Renal cortical epithelial cell (primary cell): ENCODE measurements around the gene PARP2. TPM values are rescaled to one million over a fixed set of nuclear protein-coding genes. Genes with fewer than 3 reads are reported as not detected.
"Not testable (repeated sequence)": the region's sequence is repeated elsewhere in the genome, so short reads cannot be mapped to it uniquely, and the experiment has no call there.

ENCODE experiments used
- DNase-seq: peaks from one replicate; pipeline ENCODE4 v3.0.0-alpha.2; 2011; ENCODE audit warnings: low read depth
- total RNA-seq: library from RNA; depleted of rRNA; stranded (reverse); fragments of >200 nt; gene quantifications from 2 replicates; pipeline ENCODE4 v1.2.3, GENCODE V29; 2014

PARP2 gene
- total RNA-seq, 1 donor from 2014 or later = 12.6 TPM

DNA sequence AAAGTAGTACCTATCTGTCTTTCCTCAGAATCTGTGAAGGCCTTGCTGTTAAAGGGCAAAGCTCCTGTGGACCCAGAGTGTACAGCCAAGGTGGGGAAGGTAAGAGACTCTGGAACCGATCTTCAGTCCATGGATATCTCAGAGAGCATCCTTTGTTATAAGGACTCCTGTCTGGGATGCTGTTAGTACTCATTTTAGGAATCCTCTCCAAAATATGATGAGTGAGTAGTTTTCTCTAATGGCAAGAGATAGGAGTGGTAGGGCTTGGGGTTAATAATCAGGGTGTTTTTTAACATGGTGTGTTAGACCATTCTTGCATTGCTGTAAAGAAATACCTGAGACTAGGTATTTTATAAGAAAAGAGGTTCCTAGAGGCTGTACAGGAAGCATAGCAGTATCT, 1.9 kb downstream of the PARP2 start:
- DNase-seq = no peak

DNA sequence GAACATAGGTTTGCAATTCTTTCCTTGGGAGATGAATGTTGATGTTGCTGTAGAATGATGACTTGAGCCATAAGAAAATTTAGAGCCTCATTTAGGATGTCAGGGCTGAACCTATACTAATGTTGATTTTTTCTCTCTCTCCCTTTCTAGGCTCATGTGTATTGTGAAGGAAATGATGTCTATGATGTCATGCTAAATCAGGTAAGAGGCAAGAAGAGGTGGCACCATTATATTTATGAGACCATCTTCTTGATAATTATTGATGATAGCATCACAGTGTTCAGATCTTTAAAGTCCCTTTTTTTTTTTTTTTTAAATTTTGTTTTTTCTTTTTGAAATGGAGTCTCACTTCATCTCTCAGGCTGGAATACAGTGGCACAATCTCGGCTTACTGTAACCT, 3.3 kb downstream of the PARP2 start:
- DNase-seq = no peak

DNA sequence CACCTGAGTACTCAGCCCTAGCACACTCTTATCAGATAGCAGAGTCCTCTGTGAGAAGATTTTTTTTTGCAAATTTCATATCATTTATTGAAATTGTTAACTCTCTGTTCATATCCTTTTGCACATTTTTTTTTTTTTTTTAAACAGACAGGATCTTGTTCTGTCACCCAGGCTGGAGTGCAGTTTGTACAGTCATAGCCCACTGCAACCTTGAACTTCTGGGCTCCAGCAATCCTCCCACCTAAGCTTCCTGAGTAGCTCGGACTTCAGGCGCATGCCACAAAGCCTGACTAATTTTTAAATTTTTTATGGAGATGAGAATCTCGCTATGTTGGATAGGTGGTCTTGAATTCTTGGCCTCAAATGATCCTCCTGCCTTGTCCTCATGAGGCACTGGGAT, 4.3 kb downstream of the PARP2 start:
- no peak for DNase-seq

DNA sequence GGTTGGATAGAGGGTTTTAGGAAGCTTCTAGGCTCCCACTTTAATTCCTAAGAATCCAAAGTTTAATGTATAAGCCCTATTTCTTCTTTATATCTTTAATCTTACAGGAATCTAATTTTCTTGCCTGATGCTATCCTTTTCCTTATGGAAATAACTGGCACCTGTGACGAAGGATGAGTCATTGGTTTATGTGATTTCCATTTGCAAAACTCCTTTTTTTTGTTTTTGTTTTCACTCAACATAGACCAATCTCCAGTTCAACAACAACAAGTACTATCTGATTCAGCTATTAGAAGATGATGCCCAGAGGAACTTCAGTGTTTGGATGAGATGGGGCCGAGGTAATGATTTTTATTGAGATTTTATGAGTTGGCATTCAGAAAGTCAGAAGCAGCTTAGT, 6.8 kb downstream of the PARP2 start:
- DNase-seq = no peak

DNA sequence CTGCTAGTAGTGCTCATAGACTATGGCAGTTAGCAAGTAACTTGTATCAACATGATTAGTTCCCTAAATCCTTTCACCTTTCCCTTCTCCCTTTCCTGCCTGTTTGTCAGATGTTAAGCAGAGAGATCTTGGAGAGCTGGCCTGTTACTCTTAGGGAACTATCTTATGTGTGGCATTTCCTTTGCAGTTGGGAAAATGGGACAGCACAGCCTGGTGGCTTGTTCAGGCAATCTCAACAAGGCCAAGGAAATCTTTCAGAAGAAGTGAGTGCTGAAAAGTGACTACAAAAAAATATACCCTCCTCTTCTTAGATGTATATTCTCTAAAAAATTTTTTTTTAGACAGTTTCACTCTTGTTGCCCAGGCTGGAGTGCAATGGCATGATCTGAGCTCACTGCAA, 7.4 kb downstream of the PARP2 start:
- peak; percentile 13 for DNase-seq

DNA sequence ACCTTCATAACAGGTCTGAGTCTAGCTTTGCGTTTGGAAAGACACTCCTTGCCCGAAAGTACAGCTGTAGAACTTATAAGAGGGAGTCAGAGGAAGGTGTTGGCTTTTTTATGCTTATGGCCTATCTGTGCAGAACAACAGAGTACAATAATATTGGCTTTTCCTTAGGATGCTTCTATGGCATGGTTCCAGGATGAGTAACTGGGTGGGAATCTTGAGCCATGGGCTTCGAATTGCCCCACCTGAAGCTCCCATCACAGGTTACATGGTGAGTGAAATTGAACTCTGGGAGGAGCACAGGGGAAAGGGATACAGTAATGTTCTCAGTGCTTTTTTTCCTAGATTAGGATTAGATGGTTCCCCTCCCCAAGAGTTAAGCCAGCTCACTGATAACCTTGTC, 13.0 kb downstream of the PARP2 start:
- no peak for DNase-seq

DNA sequence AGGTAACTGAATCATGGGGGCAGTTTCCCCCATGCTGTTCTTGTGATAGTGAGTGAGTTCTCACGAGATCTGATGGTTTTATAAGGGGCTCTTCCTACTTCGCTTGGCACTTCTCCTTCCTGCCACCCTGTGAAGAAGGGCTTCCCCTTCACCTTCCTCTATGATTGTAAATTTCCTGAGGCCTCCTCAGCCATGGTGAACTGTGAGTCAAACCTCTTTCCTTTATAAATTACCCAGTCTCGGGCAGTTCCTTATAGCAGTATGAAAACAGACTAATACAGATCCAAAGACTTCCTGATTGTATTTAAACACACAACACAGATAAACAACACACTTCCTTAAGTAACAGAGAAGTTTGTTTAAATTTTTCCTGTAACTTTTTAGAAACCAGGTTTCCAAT, 15.0 kb downstream of the PARP2 start:
- not testable (repeated sequence) for DNase-seq

DNA sequence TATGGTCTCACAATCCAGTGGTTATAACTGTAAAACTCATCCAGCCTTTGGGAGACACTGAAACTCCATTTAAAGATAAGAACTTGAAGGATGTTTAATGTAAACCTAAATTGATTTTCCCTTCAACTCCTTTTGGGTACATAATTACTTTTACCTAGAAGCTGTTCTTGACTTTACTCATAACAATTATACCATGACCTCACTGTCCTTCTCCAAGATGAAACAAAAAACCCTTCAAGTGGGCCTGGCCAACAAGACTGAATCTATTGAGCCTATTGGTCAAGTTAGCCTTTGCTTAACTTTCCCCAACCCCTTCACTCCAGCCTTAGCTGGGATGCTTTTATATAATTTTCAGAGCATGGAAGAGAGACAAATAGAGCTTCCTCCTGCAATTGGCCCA, 22.5 kb downstream of the PARP2 start:
- DNase-seq = no peak

DNA sequence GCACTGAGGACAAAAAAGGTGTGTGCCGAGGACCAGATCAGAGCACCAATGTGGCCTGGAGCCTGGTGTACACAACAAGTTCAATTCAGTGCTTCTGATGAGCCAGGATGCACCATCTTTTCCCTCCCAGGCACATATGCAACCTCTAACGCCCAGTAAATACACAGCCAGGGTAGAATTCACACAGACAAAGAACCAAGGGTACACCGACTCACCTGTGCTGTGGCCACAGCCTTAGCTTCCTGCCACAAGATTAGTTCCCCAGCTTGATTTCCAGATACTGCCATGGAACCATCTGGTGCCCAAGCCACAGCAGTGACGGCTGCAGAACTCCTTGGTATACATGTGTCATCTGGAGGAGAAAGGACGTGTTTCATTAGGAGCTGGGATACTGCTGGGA, 29.4 kb downstream of the PARP2 start:
- DNase-seq = no peak

DNA sequence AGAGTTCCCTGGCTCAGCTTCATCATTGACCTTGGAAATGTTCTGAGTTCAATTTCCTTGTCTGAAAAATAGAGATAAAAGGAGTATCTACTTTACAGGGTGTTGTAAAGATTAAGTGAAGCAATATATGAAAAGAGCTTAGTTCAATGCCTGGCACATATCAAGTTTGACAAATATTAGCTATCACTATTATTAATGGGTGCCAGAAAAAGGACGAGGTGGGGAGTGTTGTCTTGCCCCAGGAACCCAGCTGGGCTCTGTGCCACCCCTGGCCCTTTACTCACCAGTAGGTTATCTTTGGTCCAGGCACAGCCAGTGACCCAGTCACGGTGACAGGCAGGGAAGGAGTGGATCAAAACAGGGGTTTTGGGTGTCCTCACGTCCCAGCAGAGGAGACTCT, 32.0 kb downstream of the PARP2 start:
- no peak for DNase-seq

DNA sequence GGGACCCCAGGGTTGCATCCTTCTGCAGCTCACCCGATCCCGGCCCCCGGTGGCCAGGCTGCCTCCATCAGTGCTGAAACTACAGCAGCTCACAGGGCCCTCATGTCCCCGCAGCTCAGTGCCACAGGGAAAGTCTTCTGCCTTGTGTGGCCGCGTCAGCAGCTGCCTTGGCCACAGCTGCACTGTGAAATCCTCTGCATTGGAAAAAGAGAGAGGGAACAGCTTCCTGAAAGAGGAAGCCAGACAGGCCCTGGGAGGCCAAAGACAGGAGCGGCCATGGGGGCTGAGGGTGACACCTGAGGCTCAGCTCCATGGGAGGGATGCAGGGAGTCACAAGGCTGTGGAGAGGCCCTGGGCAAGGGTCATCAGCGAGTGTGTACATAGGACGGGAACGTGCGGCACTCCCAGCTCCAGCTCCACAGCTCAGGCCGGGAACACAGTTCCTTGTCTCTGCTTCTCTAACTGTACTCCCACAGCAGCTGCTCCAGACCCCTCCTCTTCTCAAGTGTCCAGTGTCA, 32.7 kb downstream of the PARP2 start:
- DNase-seq = no peak

DNA sequence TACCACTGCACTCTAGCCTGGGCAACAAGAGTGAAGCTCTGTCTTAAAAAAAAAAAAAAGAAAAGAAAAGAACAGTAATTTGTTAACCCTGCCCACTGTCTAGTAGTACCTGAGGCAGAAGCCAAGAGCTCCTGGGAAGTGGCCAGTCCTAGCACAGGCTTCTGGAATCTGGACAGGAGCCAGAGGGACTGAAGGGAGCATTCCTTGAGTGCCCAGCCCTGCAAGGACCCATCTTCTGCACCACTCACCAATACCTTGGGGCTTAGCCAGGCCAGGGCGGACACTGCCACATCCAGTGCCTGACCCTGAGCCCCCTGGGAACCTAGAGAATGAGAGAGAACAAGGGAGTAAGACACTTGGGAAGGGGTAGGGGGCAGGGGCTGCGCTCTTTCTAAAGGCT, 33.7 kb downstream of the PARP2 start:
- no peak for DNase-seq

DNA sequence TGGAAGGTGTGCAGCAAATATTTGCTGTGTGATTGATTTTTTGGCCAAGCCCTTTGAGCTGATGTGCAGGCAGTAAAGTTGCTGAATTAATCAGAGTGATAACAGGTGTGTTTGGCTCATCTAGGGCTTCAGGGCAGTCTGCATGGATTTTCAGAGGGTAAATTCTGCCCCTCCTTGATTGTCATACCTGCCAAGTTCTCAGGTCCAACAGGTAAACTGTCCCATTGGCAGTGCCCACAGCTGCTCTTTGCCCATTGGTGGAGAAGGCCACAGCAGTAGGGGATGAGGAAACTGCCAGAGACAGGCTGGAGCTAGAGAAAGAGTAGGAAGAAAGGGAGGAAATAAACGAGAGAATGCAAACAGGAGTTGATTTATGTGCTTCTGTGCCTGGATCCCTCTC, 36.3 kb downstream of the PARP2 start:
- no peak for DNase-seq

DNA sequence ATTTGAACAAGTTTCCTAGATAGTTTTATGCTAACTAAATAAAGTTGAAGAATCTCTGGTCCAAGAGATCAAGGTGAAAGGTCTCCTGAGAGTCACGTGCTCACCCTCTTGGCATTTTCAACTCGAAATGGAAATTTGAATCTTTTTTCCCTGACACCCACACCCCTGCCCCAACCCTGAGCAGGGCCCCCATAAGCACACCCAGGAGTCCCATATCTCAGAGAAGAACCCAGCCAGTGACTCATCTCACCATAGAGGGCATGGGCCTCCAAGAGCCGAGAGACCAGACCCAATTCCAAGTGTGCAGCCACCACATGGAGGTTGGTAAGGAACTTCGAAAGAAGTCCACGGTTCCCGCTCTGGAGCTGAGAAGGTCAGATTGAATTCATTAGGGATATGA, 37.2 kb downstream of the PARP2 start:
- no peak for DNase-seq

DNA sequence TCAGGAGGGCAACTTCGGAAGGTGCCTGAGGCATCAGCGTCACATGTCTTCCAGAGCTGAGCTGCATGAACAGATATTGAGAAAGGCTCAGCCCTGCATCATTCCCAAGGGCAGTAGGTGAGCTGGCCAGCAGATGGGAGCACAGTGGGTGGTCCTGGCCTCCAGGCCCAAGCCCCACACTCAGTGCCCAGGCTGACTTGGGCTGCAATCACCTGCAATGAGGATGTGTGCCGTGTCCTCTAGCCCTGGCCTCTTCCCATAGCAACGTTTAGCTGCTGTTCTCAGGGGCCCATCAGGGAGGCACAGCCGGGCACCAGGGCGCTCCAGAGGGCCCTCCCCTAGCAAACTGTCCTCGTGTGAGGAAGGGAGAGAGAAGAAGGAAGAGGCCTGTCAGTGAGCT, 37.9 kb downstream of the PARP2 start:
- no peak for DNase-seq

DNA sequence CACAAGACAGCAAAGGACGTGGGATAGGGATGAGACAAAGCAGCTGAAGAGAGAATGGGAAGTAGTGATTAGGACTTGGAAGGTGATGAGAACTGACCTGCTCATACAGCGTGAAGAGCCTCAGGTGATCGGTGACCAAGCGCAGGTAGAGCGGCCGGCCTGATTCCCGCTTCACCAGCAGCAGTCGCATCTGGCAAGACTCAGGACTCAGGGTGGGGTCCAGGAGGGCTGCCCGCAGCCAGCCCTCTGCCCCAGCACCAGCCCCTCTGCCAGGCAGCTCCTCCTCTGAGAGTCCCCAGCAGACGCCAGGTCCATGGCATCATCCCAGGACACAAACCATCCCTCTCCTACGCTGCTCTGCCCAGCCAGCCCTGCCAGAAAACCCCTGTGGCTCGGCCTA, 39.1 kb downstream of the PARP2 start:
- DNase-seq = no peak

DNA sequence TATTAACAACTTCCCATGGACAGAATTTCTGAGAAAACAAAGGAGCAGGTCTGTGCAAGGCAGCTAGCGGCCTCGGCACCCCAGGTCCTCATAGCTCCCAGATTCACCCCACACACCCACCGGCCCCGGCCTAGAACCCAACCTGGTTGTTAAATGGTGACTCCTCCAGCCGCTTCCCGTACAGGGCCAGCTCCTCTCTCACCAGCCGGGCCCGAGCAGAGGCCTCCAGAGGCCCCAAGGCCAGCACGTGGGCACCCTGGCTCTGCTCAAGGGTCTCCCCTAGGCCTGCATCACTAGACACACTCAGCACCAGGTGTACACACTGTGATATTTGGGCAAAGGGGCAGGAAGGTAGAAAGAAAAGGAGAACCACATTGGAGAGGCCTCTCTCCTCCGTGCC, 39.6 kb downstream of the PARP2 start:
- DNase-seq = no peak

DNA sequence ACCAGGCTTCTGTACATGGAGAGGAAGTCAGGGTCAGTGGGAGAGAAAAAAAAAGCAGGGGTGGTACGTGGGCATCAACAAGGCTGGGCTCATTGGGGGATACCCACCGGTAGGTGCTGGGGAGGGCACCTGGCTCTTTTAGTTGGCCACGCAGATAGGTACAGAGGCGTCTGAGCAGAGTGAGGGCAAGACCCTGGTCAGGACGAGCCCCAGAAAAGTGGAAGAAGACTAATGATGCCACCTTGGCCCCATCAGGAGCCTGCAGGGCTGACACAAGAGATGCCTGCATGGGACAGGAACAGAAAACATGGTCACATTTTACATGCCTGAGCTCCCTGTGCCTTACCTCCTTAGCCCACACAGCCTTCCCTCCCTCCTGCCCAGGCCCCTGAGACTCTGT, 40.2 kb downstream of the PARP2 start:
- no peak for DNase-seq

DNA sequence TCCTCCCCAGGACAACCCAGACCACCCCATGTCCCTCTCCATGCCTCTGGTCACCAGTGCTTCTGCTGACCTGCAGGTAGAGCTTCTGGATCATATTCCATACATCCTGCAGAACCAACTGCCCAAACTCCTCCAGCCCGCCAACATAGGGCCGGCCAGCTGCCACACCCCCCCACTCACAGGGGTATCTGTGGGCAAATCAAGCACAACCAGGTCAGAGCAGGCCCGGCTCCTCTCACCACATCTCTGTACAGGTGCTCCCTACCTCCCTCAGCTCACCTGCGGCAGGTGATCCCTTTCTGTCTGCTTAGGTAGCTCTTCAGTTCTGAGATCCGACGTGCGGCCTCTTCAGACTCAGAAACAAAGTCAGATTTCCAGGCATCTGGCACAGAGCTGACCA, 40.9 kb downstream of the PARP2 start:
- DNase-seq = no peak

DNA sequence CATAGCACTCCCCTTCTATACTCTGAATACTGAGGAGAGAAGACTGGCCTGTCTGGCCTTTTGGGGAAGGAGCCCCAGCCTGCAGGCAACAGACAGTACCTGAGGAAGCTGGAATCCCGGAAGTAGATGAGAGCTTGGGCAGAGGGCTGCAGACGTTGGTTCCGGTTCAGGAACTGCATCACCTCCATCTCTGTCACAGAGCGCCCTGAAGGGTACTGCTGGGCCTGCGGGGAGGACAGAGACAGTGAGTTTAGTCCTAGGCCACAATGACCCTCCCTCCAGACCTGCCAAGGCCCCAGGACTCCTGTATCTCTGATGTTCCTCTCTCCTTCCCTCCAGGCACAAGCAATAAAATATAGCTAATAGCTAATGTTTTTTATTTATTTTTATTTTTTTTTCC, 41.5 kb downstream of the PARP2 start:
- no peak for DNase-seq

DNA sequence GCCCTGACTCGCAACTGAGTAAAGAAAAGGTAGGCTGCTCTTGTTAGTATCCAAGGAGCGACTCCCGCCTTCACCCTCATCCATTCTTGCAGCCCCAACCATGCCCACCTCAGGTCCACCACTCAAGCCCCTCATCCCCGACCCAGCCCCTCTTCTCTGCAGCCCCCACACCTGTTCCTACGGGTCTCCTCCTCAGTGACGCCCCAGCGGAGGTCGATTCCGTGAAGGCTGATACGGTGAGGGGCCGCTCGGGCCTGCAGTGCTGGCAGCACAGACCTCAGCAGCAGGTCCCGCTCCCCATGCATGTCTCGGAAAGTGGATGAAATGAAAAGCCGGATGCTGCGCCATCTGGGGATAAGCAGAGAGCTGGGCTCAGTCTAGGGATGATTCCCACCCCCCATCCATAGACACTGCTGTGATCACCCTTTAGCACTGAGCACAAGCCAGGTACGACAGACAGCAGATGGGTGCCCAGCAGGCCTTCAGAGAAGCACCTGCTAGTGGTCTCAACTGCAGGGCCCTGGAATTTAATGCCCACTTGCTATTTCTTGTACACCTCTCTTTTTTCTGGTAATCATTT, 42.9 kb downstream of the PARP2 start:
- no peak for DNase-seq

DNA sequence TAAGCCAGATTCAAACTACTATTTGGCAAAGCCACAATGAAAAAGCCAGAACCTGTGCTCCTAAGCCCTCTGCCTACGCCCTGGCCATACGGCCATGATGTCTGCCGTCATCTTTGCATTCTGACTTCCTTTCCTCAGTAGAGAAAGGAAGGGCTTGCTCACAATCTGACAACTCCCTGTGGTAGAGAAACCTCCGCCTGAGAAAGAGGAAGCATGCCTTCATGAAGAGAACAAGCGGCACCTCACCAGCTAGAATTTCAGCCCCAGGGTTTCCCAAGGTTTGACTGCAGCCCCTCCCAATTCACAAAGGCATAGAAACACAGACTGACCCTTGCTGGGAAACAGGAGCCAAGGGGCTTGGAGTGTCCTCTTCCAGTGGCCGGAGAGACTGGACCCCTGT, 44.1 kb downstream of the PARP2 start:
- no peak for DNase-seq

DNA sequence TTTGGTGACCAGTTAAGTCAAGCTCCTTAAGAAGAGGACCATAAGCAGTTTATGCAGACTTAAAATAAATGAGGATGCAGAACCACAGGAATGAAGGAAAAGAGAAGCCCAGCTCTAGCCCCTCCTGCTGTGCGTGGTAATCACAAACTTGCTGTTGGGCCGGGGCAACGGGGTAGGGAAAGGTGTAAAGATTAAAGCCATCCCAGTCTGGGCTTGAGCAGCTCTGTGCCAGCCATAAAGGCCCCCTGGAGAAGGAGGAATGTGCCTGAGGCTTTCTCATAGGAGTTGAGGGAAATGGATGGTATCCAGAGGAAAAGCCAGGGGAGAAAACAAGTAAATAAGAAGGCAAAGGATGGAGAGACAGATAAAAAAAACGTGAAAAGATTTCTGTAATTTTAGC, 44.7 kb downstream of the PARP2 start:
- no peak for DNase-seq

DNA sequence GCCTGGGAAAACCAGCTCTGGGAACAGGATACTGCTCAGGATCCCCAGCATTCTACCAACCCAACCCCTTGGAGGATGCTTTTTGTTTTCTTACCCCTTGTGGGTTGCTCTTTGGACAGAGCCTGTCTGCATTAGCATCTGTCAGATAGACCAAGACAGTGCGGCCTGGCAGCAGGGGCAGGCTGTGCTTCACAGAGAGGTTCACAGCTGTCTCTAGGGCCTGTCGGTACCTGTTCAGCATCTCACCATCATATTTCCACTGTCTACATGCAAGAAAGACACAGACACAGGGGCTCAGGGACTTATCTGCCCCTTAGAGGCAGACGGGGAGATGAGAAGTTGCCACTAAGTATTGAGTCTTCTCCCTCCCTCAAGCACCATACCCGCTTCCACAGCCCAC, 48.1 kb downstream of the PARP2 start:
- DNase-seq = no peak

DNA sequence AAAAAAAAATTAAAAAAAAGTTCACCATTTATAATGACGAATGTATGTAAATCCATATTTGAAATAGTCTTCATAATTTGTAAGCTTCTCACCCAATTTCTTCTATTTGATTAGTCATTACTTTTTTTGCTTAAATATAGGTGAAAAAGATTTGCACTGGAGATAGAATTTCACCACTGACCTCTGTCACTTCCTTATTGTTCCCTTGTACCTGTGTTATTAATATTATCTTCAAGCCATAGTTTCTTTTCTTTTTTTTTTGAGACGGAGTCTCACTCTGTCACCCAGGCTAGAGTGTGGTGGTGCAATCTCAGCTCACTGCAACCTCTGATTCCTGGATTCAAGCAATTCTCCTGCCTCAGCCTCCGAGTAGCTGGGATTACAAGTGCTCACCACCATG, 54.1 kb downstream of the PARP2 start:
- no peak for DNase-seq
